ENCODE results near the gene KIF13A. TPM values are rescaled to one million over a fixed set of nuclear protein-coding genes. Genes with fewer than 3 reads are reported as not detected.
"Not testable (repeated sequence)": the region's sequence is repeated elsewhere in the genome, so short reads cannot be mapped to it uniquely, and the experiment has no call there.

Gene KIF13A
- total RNA-seq, 1 experiment from 2014 or later, result 24.1 TPM

GRCh38 chr6:17950095-17950494, 37.3 kb downstream of the KIF13A start:
- TF ChIP-seq, protein P1, sequence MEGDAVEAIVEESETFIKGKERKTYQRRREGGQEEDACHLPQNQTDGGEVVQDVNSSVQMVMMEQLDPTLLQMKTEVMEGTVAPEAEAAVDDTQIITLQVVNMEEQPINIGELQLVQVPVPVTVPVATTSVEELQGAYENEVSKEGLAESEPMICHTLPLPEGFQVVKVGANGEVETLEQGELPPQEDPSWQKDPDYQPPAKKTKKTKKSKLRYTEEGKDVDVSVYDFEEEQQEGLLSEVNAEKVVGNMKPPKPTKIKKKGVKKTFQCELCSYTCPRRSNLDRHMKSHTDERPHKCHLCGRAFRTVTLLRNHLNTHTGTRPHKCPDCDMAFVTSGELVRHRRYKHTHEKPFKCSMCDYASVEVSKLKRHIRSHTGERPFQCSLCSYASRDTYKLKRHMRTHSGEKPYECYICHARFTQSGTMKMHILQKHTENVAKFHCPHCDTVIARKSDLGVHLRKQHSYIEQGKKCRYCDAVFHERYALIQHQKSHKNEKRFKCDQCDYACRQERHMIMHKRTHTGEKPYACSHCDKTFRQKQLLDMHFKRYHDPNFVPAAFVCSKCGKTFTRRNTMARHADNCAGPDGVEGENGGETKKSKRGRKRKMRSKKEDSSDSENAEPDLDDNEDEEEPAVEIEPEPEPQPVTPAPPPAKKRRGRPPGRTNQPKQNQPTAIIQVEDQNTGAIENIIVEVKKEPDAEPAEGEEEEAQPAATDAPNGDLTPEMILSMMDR (IDR thresholded peaks at IDR 0.05; ENCODE audit: unreplicated experiment), result no peak
- no peaks in the 10 kb centered on the region for H3K27me3 Mint-ChIP-seq (ENCODE audit: insufficient read depth, unreplicated experiment)
- DNase-seq (ENCODE audit: unreplicated experiment), result no peak
- no peaks in the 10 kb centered on the region for H3K9me3 Mint-ChIP-seq (ENCODE audit: unreplicated experiment)
- ChIA-PET POLR2A (interaction anchor here (0.6 to 1.0 kb wide), 2 partner anchors 25 to 69 kb away, joined by 3 read pairs; no protein-coding TSS in a partner anchor), CTCF (interaction anchor here (1.0 kb wide), 1 partner anchor 85 kb away, joined by 3 read pairs; no protein-coding TSS in a partner anchor)
- intact Hi-C loops (cut with micrococcal nuclease), result no loop called here
- no TSS peak for BruUV-seq (replicated peaks)
- H3K4me1 Mint-ChIP-seq (ENCODE audit: insufficient read depth, unreplicated experiment), result peaks cover 11% of the 10 kb centered on the region
- H3K36me3 Mint-ChIP-seq (ENCODE audit: insufficient read depth, unreplicated experiment), result no peaks in the 10 kb centered on the region
- no peak overlapping the region for H3K27ac Mint-ChIP-seq (ENCODE audit: low read depth, unreplicated experiment)
- H3K4me3 Mint-ChIP-seq (ENCODE audit: unreplicated experiment), result no peak overlapping the region

DNA sequence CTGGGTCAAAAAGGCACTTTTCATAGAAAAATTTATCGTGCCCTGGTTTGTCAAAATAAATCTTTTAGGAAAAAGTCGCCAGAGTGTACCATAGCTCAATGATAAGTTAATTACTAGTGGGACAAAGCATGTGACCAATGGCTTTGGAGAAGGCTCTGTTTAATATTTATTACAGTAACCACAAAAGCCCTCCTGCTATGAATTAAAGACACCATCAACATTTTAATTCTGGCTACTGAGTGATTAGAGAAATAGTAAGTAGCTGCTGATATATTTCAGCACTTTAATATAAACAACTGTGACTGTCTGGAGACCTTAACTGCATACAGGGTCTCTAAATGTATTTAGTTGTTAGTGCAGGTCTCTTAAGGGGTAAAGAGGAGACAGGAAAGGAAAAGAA, 38.3 kb downstream of the KIF13A start:
- no peaks in the 10 kb centered on the region for H3K27me3 Mint-ChIP-seq (ENCODE audit: insufficient read depth, unreplicated experiment)
- TF ChIP-seq, protein P1 (IDR thresholded peaks at IDR 0.05; ENCODE audit: unreplicated experiment), result no peak
- no TSS peak for BruUV-seq (replicated peaks)
- no peaks in the 10 kb centered on the region for H3K9me3 Mint-ChIP-seq (ENCODE audit: unreplicated experiment)
- POLR2A ChIA-PET, result interaction anchor here (0.6 to 1.3 kb wide), 2 partner anchors 14 to 26 kb away, joined by 3 read pairs; no protein-coding TSS in a partner anchor
- no peak for DNase-seq (ENCODE audit: unreplicated experiment)
- intact Hi-C loops (cut with micrococcal nuclease), result no loop called here
- H3K4me1 Mint-ChIP-seq (ENCODE audit: insufficient read depth, unreplicated experiment), result peaks cover 17% of the 10 kb centered on the region
- H3K4me3 Mint-ChIP-seq (ENCODE audit: unreplicated experiment), result no peak overlapping the region
- no peaks in the 10 kb centered on the region for H3K36me3 Mint-ChIP-seq (ENCODE audit: insufficient read depth, unreplicated experiment)
- H3K27ac Mint-ChIP-seq (ENCODE audit: low read depth, unreplicated experiment), result no peak overlapping the region
- CTCF ChIA-PET, result interaction anchor here (1.0 kb wide), 1 partner anchor 84 kb away, joined by 3 read pairs; no protein-coding TSS in a partner anchor

DNA sequence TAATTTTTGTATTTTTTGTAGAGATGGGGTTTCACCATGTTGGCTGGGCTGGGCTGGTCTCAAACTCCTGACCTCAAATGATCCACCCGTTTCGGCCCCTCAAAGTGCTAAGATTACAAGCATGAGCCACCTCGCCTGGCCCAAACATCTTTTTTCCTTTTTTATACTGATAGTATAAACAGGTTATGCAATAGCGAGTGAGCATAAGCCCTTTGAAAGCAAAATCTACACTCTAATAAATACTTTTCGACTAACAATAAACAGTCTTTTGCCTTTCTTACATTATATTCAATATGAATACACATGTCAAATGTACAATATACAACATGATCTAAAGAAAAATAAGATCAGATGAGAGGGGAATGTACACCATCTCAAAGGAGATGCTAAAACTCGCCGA, 38.7 kb downstream of the KIF13A start:
- no peaks in the 10 kb centered on the region for H3K36me3 Mint-ChIP-seq (ENCODE audit: insufficient read depth, unreplicated experiment)
- CTCF ChIA-PET, result no interaction called here
- peaks cover 18% of the 10 kb centered on the region for H3K4me1 Mint-ChIP-seq (ENCODE audit: insufficient read depth, unreplicated experiment)
- H3K9me3 Mint-ChIP-seq (ENCODE audit: unreplicated experiment), result no peaks in the 10 kb centered on the region
- H3K27ac Mint-ChIP-seq (ENCODE audit: low read depth, unreplicated experiment), result no peak overlapping the region
- intact Hi-C loops (cut with micrococcal nuclease), result no loop called here
- TF ChIP-seq, protein P1 (IDR thresholded peaks at IDR 0.05; ENCODE audit: unreplicated experiment), result no peak
- BruUV-seq (replicated peaks), result no TSS peak
- no peaks in the 10 kb centered on the region for H3K27me3 Mint-ChIP-seq (ENCODE audit: insufficient read depth, unreplicated experiment)
- no peak overlapping the region for H3K4me3 Mint-ChIP-seq (ENCODE audit: unreplicated experiment)
- POLR2A ChIA-PET, result interaction anchor here (0.6 to 1.3 kb wide), 2 partner anchors 13 to 100 kb away, joined by 3 read pairs; no protein-coding TSS in a partner anchor
- no peak for DNase-seq (ENCODE audit: unreplicated experiment)

- H3K36me3 Mint-ChIP-seq (ENCODE audit: insufficient read depth, unreplicated experiment); DNase-seq (ENCODE audit: unreplicated experiment); H3K27me3 Mint-ChIP-seq (ENCODE audit: insufficient read depth, unreplicated experiment); H3K4me3 Mint-ChIP-seq (ENCODE audit: unreplicated experiment); H3K9me3 Mint-ChIP-seq (ENCODE audit: unreplicated experiment); H3K27ac Mint-ChIP-seq (ENCODE audit: low read depth, unreplicated experiment); BruUV-seq (replicated peaks); intact Hi-C loops (cut with micrococcal nuclease): not testable (repeated sequence)
- ChIA-PET CTCF (interaction anchor here (1.0 kb wide), 1 partner anchor 24 kb away, joined by 3 read pairs; no protein-coding TSS in a partner anchor), POLR2A (interaction anchor here (0.6 to 1.2 kb wide), 3 partner anchors 11 to 39 kb away, joined by 3 read pairs; no protein-coding TSS in a partner anchor)
- peaks cover 18% of the 10 kb centered on the region for H3K4me1 Mint-ChIP-seq (ENCODE audit: insufficient read depth, unreplicated experiment)
These were observed 39.9 kb downstream of the KIF13A start for GRCh38 chr6:17947574-17947973.
